Measurements from ENCODE around the gene TEX13A. TPM values are rescaled to one million over a fixed set of nuclear protein-coding genes. Genes with fewer than 3 reads are reported as not detected.
"Not testable (repeated sequence)": the region's sequence is repeated elsewhere in the genome, so short reads cannot be mapped to it uniquely, and the experiment has no call there.

The TEX13A gene
- total RNA-seq = not detected

GRCh38 chrX:105220636-105221035 is at the start of gene TEX13A:
TEX13A (minus strand) TSS chrX:105220694; CDS start chrX:105220397, 297 bp downstream.
- DNase-seq (ENCODE audit: low spot score in 2 of 2) (no peak), FAIRE-seq (no peak)

GRCh38 chrX:105269386-105269785 is 48.9 kb upstream of the TEX13A start:
- DNase-seq (ENCODE audit: low spot score in 2 of 2) (no peak), FAIRE-seq (no peak)

- DNase-seq (ENCODE audit: low spot score in 2 of 2) = no peak
- no peak for FAIRE-seq
Observed at GRCh38 chrX:105267167-105267566, 46.7 kb upstream of the TEX13A start.

GRCh38 chrX:105266456-105266855 is 46.0 kb upstream of the TEX13A start:
- DNase-seq (ENCODE audit: low spot score in 2 of 2) = no peak
- no peak for FAIRE-seq

GRCh38 chrX:105265093-105265492 is 44.6 kb upstream of the TEX13A start:
- FAIRE-seq (no peak), DNase-seq (ENCODE audit: low spot score in 2 of 2) (no peak)

- no peak for DNase-seq (ENCODE audit: low spot score in 2 of 2)
Observed at GRCh38 chrX:105263801-105264200, 43.3 kb upstream of the TEX13A start.

GRCh38 chrX:105263171-105263570 is 42.7 kb upstream of the TEX13A start:
- FAIRE-seq (no peak), DNase-seq (ENCODE audit: low spot score in 2 of 2) (no peak)

More at GRCh38 chrX:105263801-105264200, 43.3 kb upstream of the TEX13A start:
- no peak for FAIRE-seq

- FAIRE-seq (no peak), DNase-seq (ENCODE audit: low spot score in 2 of 2) (no peak)
Observed at GRCh38 chrX:105260291-105261043, 40.0 kb upstream of the TEX13A start.

GRCh38 chrX:105241056-105241455 is 20.6 kb upstream of the TEX13A start:
- FAIRE-seq = no peak
- DNase-seq (ENCODE audit: low spot score in 2 of 2) = no peak

GRCh38 chrX:105237407-105237806 is 16.9 kb upstream of the TEX13A start:
- FAIRE-seq; DNase-seq (ENCODE audit: low spot score in 2 of 2): not testable (repeated sequence)

- no peak for DNase-seq (ENCODE audit: low spot score in 2 of 2)
- no peak for FAIRE-seq
Observed at GRCh38 chrX:105229146-105229545, 8.7 kb upstream of the TEX13A start.

- no peak for FAIRE-seq
- no peak for DNase-seq (ENCODE audit: low spot score in 2 of 2)
Observed at GRCh38 chrX:105228602-105229001, 8.1 kb upstream of the TEX13A start.

- FAIRE-seq = no peak
- DNase-seq (ENCODE audit: low spot score in 2 of 2) = no peak
Observed at GRCh38 chrX:105226499-105226898, 6.0 kb upstream of the TEX13A start.

GRCh38 chrX:105221374-105221773 is 880 bp upstream of the TEX13A start:
- DNase-seq (ENCODE audit: low spot score in 2 of 2) = no peak
- no peak for FAIRE-seq

GRCh38 chrX:105219454-105220401 is 766 bp downstream of the TEX13A start:
- no peak for FAIRE-seq

GRCh38 chrX:105211066-105211575 is 9.4 kb downstream of the TEX13A start:
- DNase-seq (ENCODE audit: low spot score in 2 of 2) (no peak), FAIRE-seq (no peak)

More at GRCh38 chrX:105219454-105220401, 766 bp downstream of the TEX13A start:
- no peak for DNase-seq (ENCODE audit: low spot score in 2 of 2)

- FAIRE-seq (no peak), DNase-seq (ENCODE audit: low spot score in 2 of 2) (no peak)
Observed at GRCh38 chrX:105210258-105210657, 10.2 kb downstream of the TEX13A start.

GRCh38 chrX:105209406-105209805 is 11.1 kb downstream of the TEX13A start:
- FAIRE-seq (no peak), DNase-seq (ENCODE audit: low spot score in 2 of 2) (no peak)

- DNase-seq (ENCODE audit: low spot score in 2 of 2) = no peak
- no peak for FAIRE-seq
Observed at GRCh38 chrX:105191878-105192277, 28.6 kb downstream of the TEX13A start.

- FAIRE-seq = peak; percentile 44
- DNase-seq (ENCODE audit: low spot score in 2 of 2) = no peak
Observed at GRCh38 chrX:105190252-105190853, 30.1 kb downstream of the TEX13A start.

- FAIRE-seq = no peak
- DNase-seq (ENCODE audit: low spot score in 2 of 2) = no peak
Observed at GRCh38 chrX:105189093-105189492, 31.4 kb downstream of the TEX13A start.
